ENCODE data around the gene PILRA.

Gene PILRA

DNA sequence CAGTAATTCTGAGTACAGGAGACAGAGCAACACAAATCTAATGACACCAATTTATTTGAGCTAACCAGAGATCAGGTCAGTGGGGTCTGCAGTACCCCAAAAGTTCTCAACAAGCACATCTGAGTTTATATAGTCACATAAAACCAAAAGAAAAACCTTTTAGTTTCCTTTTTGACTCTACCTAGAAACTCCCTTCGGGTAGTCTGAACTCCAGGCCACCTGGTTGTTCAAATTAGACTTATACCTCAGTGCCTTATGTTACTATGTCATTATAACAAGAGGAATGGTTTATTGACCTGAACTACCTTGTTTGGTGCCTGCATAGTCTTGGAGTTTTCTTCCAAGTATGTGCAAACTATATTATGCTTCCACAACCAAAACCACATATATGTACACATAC, 40.6 kb downstream of the PILRA start:
- no peak for DNase-seq

DNA sequence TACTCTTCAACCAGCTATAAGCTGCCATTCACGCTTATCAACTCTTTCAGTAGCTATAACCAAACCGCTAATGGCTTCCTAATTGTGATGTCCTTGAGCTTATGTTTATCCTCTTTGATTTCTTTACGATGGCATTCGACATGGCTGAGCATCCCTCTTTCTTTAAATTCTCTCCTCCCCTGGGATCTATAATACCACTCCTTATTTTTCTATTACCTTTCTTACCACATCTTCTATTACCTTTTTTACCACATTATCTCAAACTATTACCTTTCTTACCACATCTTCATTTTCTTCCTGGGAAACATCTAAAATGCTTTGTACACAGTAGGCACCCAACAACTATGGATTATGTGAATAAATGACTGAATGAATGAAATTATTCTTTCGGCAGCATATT, 42.2 kb downstream of the PILRA start:
- no peak for DNase-seq

DNA sequence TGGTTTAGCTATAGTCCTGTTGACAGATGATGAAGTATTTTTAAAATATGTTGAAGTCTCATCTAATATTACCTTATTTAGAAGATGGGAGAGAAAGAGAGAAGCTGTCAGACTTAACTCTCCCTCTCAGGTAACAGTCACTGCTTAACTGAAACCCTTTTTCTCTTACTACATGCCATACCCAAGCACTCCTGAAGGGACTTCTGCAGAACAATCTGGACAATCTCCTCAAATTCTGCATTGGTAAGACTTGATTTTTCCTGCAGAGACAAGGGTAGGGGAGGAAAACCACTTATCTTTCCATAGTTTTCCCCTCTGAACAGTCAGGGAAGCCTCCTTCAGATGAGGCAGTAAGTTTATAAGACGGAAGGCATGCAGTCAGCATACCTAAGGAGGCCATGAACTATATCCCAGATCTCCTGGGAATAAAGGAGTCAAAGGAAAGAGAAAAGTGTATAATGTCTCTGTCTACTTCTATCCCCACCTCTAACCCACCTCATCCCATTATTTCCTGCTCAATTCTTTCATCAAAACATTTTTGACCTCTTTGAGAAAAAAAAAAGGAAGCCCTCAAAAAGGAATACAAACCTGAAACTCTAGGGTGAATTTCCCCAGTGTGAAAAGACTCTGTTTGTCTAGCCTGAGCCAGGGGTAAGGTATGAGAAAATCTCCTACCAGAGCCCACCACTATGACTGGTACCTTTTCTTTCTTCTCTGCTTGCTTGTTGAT, 45.8 kb downstream of the PILRA start:
- no peak for DNase-seq

DNA sequence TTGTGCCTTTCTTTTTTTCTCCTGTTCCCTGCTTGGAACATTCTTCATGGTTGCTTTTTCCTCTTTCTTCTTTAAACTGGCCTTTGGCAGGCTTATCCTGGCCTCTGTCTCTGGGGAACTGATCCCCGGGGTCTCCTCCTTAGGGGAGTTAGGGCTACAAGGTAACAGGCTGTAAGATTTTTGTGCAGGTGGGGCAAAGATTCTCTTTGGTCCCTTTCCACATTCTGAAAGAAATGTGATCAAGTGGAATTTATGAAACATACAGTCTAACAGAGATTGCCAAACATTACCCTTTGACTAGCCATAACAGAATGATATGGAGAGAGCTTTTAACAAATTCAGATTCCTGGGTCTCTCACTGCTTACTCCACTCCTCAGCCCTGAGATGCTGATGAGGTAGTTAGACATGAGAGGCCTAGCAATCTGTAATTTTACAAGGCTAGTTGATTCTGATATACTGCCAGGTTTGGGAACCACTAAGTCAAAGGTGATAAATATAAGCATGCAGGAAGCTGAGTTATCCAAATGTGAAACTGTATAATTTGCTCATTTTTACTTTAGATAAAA, 46.5 kb downstream of the PILRA start:
- no peak for DNase-seq

DNA sequence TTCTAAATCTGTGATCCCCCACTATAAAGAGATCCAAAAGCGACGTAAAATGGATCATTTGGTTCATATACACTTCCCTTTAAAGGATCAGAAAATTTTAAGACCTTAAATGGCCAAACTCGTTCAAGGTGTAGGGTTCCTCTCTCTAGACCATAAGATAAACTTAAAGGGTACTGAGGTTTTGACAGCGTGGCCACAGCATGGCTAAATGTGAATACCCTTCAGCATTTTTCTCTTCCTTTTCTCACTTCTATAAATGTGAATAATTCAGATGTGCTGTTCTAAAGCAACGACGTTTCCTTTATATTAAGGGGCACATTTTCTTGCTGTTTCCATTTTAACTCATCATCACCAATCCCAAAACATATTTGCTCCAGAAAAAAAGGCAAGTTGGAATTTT, 50.0 kb downstream of the PILRA start:
- no peak for DNase-seq

DNA sequence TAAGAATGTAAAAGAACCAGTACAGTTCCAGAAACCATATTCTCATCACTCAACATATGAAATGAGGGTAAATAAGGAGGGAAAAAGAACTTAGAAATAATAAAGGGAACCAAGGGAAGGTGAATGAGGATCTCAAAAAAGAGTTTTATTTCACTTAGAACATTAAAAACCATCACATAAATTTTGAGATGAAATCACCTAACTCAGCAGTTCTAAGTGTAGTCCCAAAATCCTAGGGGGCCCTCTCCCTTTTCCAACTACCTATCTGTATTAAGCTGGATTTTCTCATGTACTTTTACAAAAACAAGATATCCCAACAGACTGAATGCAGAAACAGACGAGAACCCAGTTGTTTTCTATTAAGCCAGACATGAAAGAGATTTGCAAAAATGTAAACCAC, 52.1 kb downstream of the PILRA start:
- DNase-seq: no peak

DNA sequence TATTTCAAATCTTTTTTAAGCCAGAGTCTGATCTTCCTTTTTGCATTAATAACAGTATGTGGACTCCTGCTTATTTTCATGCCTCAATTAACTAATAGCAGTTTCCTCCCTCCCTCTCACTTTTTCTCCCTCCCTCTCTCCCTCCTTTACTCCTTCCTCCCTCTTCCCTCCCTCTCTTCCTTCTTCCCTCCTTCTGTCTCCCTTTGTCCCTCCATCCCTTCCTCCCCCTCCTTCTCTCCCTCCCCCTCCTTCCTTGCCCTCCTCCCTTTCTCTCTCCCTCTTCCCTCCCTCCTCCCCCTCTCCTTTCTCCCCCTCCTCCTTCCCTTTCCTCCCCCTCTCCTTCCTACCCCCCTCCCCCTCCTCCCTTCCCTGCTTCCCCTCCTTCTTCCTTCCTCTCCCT, 53.2 kb downstream of the PILRA start:
- no peak for DNase-seq

DNA sequence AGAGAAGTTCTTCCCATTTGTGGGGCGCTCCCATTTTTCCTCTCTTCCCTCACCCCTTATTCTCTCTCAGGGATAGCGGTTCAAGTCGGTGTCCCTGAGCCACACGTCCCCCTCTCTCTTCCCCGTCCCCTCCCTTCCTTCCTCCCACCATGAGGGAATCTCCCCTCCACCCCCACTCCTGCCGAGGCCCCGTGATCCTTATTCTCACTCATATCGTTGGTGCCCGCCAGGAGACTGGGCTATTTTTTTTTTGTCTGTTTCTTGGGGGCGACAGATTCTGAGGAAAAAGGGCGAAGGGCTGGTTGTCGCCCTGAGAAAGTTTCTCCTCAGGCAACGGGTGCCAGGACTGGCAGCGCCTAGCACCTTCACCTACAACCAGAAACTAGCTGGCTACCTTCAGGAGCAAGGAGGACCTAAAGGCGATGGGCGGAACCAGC, 54.5 kb downstream of the PILRA start:
- no peak for DNase-seq

DNA sequence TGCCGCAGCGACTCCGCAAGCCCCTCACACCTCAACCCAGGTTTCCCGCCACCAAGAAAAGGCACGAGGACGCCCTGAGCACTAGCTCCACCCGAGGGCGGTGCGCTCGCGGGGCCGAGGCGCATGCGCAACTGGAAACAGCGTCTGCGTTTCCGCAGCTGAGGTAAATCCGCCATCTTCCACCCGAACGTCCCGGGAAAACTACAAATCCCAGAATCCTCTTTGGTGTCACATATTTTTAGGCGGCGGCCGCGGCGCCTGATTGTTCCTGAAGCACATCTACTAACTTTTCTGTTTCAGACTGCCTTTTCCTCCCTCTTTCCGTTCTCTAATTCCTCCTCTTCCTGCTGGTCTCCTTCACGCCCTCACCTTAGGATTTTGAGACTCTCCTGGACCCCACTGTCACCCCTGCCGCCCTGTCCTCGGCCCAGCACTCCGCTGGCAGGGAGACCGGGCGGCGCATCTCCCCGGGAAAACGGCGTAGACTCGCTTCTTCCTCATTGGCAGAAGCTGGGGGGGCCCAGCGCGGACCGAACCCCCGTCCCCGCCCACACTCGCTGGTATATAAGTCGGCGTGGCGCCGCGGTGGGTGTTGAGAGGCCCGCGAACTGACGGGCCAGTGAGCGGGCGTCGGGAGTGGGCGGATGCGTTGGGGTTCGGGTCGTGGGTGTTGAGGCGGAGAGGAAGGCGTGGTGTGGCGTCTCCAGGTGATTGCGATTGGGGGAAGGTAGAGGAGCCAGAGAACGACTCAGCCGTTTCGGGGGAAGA, 55.1 kb downstream of the PILRA start, which contains the start of gene ZCWPW1:
TSS of gene ZCWPW1 (minus strand) at position 505 of the 768 bp plus-strand sequence. CDS start 8,054 bp downstream, outside the sequence.
- DNase-seq: peak; percentile 71

DNA sequence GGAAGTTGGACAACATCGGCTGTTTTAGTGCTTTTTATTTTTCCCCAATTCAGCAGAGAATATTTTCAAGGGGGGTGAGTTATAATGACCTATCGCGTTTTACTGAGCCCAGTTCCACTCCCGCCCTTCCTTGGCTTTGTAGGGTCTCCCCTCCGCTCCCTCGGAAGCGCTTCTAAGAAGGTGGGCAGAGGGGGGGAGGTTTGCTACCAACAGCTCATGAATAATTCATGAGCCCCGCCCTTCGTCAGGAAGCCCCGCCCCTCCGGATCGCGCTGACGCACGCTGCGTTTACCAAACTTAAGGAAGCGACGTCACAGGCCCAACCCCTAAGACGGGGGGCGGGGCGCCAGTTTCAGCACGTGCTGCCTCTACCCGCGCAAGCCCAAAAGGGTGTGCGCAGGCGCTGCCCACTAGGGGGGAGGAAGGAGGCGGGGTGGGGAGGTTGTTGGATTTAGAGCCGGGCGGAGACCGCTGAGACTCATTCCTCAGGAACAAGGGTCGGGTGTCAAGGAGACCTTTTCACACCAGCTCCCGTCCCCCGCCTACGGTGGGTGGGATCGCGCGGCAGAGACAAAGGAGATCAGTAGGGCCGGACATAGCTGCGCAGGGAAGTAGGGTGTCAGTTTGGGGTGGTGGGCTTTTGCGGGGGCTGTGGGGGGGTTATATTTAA, 55.8 kb downstream of the PILRA start:
- peak; percentile 90 for DNase-seq

DNA sequence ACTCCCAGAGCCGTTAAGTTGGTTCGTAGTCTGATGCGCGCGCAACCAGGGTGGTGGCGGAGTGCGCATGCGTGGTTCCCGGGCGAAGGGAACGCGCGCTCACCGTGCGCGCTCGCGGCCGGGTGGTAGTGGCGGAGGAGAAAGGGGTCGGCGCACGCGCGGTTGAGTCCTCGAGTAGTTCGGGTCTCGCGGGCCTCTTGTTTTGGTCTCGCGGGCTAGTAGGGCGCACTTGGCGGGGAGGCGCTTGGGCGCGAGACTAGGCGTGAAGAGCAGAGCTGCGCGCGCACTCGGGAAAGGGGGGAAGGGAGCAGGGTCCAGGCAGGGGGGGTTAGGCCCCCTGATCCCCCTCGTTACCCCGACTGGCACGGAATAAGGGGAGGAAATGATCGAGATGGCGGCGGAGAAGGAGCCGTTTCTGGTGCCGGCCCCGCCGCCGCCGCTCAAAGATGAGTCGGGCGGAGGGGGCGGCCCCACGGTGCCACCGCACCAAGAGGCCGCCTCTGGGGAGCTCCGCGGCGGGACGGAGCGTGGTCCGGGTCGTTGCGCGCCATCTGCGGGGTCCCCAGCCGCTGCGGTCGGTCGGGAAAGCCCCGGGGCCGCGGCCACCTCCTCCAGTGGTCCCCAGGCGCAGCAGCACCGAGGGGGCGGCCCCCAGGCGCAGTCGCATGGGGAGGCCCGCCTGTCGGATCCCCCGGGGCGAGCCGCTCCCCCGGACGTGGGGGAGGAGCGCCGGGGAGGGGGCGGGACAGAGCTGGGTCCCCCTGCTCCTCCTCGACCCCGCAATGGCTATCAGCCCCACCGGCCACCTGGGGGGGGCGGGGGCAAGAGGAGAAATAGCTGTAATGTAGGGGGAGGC, 56.6 kb downstream of the PILRA start, which contains the start of gene MEPCE:
TSS of gene MEPCE (plus strand) at position 195 of the 856 bp plus-strand sequence. CDS start at position 383, 188 bp downstream.
- DNase-seq: no peak

DNA sequence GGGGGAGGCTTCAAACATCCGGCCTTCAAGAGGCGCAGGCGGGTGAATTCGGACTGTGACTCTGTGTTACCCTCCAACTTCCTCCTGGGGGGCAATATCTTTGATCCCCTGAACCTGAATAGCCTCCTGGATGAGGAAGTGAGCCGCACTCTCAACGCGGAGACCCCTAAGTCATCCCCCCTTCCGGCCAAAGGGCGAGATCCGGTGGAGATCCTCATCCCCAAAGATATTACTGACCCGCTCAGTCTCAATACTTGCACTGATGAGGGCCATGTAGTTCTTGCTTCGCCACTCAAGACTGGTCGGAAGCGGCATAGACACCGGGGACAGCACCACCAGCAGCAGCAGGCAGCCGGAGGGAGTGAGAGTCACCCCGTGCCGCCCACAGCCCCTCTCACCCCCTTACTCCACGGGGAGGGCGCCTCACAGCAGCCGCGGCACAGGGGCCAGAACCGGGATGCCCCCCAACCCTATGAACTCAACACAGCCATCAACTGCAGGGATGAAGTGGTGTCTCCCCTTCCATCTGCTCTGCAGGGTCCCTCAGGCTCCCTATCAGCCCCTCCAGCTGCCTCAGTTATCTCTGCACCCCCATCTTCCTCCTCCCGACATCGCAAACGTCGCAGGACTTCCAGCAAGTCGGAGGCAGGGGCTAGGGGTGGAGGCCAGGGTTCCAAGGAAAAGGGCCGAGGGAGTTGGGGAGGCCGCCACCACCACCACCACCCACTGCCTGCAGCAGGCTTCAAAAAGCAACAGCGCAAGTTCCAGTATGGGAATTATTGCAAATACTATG, 57.4 kb downstream of the PILRA start:
- DNase-seq: no peak

DNA sequence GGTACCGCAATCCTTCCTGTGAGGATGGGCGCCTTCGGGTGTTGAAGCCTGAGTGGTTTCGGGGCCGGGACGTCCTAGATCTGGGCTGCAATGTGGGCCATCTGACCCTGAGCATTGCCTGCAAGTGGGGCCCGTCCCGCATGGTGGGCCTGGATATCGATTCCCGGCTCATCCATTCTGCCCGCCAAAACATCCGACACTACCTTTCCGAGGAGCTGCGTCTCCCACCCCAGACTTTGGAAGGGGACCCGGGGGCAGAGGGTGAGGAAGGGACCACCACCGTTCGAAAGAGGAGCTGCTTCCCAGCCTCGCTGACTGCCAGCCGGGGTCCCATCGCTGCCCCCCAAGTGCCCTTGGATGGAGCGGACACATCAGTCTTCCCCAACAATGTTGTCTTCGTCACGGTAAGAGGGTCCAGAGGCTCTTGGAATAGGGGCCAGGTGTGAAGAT, 58.0 kb downstream of the PILRA start:
- no peak for DNase-seq

DNA sequence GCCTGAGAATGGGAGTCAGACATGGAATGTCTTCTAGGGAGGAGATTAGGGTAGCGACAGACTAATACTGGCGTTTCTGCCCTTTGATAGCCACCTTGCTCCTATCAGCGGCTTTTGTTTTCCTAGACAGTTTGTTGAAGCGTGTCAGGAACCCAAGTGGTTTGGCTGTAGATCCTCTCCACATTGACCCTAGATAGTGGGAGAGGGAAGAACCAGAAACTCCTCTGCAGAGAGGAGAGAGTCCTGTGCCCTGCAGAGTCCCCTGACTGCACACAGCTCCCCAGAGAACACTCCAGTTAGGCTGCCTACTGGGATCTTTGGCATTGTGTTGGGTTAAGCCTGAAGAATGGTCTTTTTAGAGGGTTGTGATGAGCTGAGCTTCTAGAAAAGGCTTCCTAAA, 58.8 kb downstream of the PILRA start:
- no peak for DNase-seq

DNA sequence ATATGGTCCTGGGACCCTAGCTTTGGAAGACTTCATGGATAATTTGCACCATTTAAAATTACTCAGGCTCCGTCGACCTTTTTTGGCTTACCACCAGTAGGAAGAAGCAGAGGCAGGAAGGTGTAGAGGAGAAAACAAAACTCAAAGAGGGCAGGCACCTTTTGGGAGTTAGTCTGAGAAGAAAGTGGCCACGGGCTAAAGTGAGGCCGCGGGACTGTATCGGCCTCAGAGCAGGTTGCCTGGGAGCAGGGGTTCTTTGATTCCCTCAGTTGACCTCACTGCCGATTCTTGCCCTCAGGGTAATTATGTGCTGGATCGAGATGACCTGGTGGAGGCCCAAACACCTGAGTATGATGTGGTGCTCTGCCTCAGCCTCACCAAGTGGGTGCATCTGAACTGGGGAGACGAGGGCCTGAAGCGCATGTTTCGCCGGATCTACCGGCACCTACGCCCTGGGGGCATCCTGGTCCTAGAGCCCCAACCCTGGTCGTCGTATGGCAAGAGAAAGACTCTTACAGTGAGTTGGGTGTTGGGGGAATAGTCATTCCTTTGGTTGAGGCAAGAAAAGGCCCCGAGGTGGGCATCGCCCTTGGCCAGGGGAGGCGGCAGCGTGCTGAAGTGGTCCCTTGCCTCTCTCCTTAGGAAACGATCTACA, 59.5 kb downstream of the PILRA start:
- DNase-seq: no peak

DNA sequence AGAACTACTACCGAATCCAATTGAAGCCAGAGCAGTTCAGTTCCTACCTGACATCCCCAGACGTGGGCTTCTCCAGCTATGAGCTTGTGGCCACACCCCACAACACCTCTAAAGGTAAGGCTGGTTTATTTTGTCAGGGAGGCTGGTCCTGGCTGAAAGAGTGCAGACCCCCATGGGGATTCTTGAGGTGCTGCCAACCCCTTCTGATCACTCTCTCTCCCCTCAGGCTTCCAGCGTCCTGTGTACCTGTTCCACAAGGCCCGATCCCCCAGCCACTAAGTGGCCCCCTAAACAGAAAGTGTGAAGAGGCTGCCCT, 59.9 kb downstream of the PILRA start:
- DNase-seq: no peak

DNA sequence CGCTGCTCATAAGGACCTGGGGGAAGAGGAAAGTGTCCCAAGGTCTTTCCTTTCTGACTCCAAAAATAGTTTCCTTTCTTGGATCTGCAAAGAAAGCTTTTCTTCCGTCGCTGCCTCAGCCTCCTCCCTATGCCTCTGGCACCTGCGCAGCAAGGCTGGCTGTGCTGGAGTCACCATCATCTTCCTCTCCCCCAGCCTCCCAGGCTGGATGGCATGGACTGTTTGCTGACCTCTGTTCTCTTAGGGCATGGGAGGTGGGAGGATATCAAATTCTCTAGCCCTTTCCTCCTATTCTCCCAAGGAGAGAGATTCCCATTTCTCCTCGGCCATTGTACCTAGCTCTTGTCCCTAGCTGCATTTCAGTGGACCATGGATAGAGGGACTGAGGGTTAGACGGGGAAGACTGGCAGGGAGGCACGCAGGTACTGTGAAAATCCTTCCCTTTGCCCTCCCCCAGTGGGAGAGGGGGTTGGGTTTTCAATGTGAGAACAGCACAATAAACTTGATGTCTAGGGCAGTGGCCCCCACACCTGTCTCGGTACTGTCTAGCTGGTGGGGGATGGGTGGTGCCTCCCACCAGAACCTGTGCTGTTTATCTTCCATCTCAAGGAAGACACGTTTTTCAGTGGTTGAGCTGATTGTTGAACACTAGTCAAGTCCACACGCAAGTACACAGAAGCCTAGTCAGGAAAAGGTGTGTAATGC, 60.5 kb downstream of the PILRA start:
- no peak for DNase-seq

DNA sequence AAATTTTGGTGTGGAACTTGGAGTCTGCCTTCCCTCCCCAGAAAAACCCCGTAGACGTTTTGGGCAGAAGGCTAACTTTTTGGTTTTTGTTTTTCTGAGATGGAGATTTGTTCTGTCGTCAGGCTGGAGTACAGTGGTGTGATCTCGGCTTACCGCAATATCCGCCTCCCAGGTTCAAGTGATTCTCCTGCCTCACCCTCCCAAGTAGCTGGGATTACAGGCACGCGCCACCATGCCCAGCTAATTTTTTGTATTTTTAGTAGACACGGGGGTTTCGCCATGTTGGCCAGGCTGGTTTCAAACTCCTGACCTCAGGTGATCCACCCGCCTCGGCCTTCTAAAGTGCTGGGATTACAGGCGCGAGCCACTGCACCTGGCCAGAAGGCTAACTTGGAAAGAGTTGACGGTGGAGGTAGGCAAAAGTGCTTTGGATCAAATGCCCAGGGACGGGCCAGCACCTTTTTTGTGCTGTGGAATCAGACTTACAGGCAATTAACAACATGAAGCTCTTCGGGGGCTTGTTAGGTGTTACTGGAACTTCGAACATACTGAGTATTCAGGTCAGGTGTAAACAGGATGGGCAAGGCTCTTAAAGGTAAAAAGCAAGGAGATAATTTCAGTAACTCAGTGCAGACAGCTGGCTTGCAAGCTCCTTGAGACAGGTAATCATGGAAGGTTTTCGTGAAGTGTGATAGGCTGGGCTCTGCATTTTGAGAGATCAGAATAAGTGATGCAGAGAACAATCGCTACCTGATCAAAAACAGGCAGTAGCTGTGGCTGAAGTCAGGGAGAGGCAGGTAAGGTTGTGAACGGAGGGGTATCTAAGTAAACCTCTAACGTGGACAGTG, 61.2 kb downstream of the PILRA start:
- DNase-seq: no peak
